Endothelial cell (in vitro differentiated cells): ENCODE measurements around the gene FLOT2. TPM values are rescaled to one million over a fixed set of nuclear protein-coding genes. Genes with fewer than 3 reads are reported as not detected.
"Not testable (repeated sequence)": the region's sequence is repeated elsewhere in the genome, so short reads cannot be mapped to it uniquely, and the experiment has no call there.

Experiments
- DNase-seq: peaks from one replicate; pipeline ENCODE4 v3.0.0; 2021; ENCODE audit warnings: low spot score
- H3K27ac Mint-ChIP-seq: one replicate; pipeline ENCODE4 v1.8.0; 2021; ENCODE audit warnings: mixed read lengths, inconsistent platforms; ENCODE audit not compliant: unreplicated experiment
- H3K27me3 Mint-ChIP-seq: one replicate; pipeline ENCODE4 v1.8.0; 2021; ENCODE audit warnings: mild to moderate bottlenecking, moderate library complexity, mixed read lengths, inconsistent platforms; ENCODE audit not compliant: unreplicated experiment
- H3K36me3 Mint-ChIP-seq: one replicate; pipeline ENCODE4 v1.8.0; 2021; ENCODE audit warnings: mild to moderate bottlenecking, low read depth, mixed read lengths, inconsistent platforms; ENCODE audit not compliant: unreplicated experiment
- H3K4me1 Mint-ChIP-seq: one replicate; pipeline ENCODE4 v1.8.0; 2021; ENCODE audit warnings: mild to moderate bottlenecking, mixed read lengths, inconsistent platforms; ENCODE audit not compliant: unreplicated experiment
- H3K4me3 Mint-ChIP-seq: one replicate; pipeline ENCODE4 v1.8.0; 2021; ENCODE audit warnings: mild to moderate bottlenecking, mixed read lengths, inconsistent platforms; ENCODE audit not compliant: unreplicated experiment
- H3K9me3 Mint-ChIP-seq: one replicate; pipeline ENCODE4 v1.8.0; 2021; ENCODE audit warnings: mixed read lengths, inconsistent platforms; ENCODE audit not compliant: unreplicated experiment
- total RNA-seq: library from RNA; stranded (reverse); fragmentation: NEBNext Ultra II Directional; extraction: Animal tissue kit (Norgen Biotek cat#: 25700); gene quantifications from one replicate; pipeline ENCODE4 v1.2.1, GENCODE V29; 2021; ENCODE audit not compliant: unreplicated experiment
- TF ChIP-seq, protein P1 (sequence below): fragments of 200-600 bp; sonication (generic); IDR thresholded peaks from one replicate; pipeline ENCODE4 v1.5.0; 2021; ENCODE audit warnings: antibody characterized with exemption; ENCODE audit not compliant: unreplicated experiment

The FLOT2 gene
- total RNA-seq, 1 donor from 2014 or later = 156 TPM

DNA sequence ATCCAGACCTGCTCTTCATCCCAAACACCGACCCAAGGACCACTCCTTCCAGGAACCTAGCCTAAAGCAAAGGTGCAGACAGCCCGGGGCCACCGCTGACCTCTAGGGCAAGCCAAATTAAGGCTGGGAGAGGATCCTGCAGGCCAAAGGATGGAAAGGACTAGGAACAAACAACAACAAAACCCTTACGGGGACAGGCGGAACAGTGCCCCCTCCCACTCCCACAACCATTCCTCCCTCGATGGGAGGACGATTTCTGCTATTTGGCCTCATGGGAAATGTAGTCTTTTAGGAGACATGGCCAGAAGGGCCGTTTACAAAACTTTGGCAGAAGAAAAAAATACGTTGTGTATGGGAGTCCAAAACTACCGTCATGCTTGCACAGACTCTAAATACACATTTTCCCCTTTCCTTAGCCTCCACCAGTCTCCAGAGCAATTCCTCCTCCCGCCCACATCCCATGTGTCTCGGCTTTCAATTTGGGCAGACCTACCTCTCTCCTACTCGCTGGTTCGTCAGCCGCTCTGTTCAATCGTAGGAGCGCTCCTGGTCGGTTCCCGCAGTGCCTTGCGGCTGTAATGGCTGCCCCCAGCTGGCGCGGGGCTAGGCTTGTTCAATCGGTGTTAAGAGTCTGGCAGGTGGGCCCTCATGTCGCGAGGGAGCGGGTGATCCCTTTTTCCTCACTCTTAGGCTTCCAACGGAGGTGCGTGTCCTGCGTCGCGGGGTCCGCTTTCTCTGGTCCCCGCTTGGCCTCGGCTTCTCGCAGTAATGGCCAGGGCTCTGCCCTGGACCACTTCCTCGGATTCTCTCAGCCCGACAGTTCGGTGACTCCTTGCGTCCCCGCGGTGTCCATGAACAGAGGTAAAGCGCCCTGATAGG is 42.8 kb downstream of the FLOT2 start, which contains the start of gene ERAL1:
Gene ERAL1 (plus strand): TSS at position 560 of the 879 bp plus-strand sequence. CDS start 19 bp downstream, at position 579.
- H3K27ac Mint-ChIP-seq = peak within 1 kb of the TSS; percentile 81
- no peaks in the 10 kb centered on the region for H3K9me3 Mint-ChIP-seq
- peak; percentile 76 for DNase-seq
- TF ChIP-seq, protein P1, sequence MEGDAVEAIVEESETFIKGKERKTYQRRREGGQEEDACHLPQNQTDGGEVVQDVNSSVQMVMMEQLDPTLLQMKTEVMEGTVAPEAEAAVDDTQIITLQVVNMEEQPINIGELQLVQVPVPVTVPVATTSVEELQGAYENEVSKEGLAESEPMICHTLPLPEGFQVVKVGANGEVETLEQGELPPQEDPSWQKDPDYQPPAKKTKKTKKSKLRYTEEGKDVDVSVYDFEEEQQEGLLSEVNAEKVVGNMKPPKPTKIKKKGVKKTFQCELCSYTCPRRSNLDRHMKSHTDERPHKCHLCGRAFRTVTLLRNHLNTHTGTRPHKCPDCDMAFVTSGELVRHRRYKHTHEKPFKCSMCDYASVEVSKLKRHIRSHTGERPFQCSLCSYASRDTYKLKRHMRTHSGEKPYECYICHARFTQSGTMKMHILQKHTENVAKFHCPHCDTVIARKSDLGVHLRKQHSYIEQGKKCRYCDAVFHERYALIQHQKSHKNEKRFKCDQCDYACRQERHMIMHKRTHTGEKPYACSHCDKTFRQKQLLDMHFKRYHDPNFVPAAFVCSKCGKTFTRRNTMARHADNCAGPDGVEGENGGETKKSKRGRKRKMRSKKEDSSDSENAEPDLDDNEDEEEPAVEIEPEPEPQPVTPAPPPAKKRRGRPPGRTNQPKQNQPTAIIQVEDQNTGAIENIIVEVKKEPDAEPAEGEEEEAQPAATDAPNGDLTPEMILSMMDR = no peak
- peak within 1 kb of the TSS; percentile 98 for H3K4me3 Mint-ChIP-seq
- peaks cover 16% of the 10 kb centered on the region for H3K36me3 Mint-ChIP-seq
- H3K4me1 Mint-ChIP-seq = peaks cover 21% of the 10 kb centered on the region
- peaks cover 1% of the 10 kb centered on the region for H3K27me3 Mint-ChIP-seq

DNA sequence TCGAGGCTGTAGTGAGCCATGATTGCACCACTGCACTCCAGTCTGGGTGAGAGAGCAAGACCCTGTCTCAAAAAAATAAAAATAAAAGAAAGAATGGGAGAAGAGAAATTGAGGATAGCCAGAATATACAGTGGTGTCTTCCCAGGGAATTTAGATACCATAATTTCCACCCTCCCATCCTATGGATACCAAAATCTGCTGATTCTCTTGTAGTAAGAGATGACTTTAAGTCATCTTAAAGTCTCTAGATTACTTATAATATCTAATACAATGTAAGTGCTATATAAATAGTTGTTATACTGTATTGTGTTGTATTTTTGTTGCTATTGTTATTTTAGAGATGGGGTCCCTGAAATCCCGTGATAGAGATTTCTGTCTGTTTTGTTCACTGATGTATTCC is 44.2 kb downstream of the FLOT2 start:
- peaks cover 7% of the 10 kb centered on the region for H3K36me3 Mint-ChIP-seq
- H3K4me3 Mint-ChIP-seq = no peak overlapping the region
- DNase-seq = no peak
- TF ChIP-seq, protein P1 = no peak
- no peaks in the 10 kb centered on the region for H3K9me3 Mint-ChIP-seq
- H3K4me1 Mint-ChIP-seq = peaks cover 18% of the 10 kb centered on the region
- no peak overlapping the region for H3K27ac Mint-ChIP-seq
- H3K27me3 Mint-ChIP-seq = peaks cover 1% of the 10 kb centered on the region

DNA sequence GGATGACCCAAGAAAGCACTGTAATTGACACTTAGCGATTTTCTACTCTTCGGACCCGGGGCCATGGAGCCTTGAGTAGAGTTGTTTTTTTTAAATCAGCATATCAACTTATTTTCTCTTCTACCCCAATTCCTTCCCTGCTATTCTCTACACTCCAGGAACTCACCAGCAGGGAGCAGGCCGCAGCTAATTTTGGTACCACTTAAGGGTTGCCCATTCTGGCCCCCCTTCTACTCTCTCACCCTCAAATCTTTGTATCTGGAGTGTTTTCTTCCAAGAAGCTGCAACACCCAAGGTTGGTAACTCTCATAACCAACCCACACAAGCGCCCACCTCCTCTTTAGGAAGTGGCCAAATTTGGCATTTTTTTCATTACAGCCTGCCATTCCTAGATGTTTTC is 48.3 kb downstream of the FLOT2 start:
- no peak overlapping the region for H3K4me3 Mint-ChIP-seq
- peak overlapping the region; percentile 31 for H3K27ac Mint-ChIP-seq
- H3K4me1 Mint-ChIP-seq = no peaks in the 10 kb centered on the region
- DNase-seq = no peak
- H3K36me3 Mint-ChIP-seq = no peaks in the 10 kb centered on the region
- TF ChIP-seq, protein P1 = no peak
- peaks cover 1% of the 10 kb centered on the region for H3K27me3 Mint-ChIP-seq
- no peaks in the 10 kb centered on the region for H3K9me3 Mint-ChIP-seq

DNA sequence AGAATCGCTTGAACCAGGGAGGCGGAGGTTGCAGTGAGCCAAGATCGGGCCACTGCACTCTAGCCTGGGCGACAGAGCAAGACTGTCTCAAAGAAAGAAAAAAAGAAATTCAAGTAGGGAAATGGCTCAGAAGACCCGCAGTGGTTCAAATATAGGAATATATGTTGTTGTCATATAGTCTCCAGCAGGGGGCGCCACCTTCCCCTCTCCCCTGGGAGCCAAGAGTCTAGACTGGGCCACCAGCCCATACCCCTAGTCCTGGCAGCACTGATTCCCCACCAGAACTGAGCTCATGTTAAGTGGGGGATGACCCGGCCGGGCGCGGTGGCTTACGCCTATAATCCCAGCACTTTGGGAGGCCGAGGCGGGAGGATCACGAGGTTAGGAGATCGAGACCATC is 48.9 kb downstream of the FLOT2 start:
- DNase-seq = peak; percentile 36
- not testable (repeated sequence) for H3K27ac Mint-ChIP-seq, H3K9me3 Mint-ChIP-seq, H3K4me3 Mint-ChIP-seq, H3K4me1 Mint-ChIP-seq, H3K27me3 Mint-ChIP-seq, H3K36me3 Mint-ChIP-seq
- TF ChIP-seq, protein P1 = peak; percentile 83

DNA sequence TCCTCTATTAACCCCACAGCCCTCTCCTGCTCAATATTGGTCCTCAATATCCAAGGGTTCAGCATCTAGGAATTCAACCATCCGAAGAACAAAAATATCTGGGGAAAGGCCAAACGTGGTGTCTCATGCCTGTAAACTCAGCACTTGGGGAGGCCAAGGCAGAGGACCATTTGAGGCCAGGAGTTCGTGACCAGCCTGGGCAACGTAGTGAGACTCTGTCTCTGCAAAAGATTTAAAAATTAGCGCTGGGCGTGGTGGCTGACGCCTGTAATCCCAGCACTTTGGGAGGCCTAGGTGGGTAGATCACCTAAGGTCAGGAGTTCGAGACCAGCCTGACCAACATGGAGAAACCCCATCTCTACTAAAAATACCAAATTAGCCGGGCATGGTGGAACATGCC is 50.8 kb downstream of the FLOT2 start:
- H3K4me1 Mint-ChIP-seq, H3K27me3 Mint-ChIP-seq, DNase-seq, H3K36me3 Mint-ChIP-seq, H3K9me3 Mint-ChIP-seq, H3K27ac Mint-ChIP-seq, H3K4me3 Mint-ChIP-seq: not testable (repeated sequence)
